HG02642 (cell line): ENCODE data around the gene ABHD16B.
"Not testable (repeated sequence)": the region's sequence is repeated elsewhere in the genome, so short reads cannot be mapped to it uniquely, and the experiment has no call there.

Experiments
- ATAC-seq: cut with Tn5 transposase; IDR thresholded peaks from one replicate; pipeline ENCODE4 v1.9.1; 2021; ENCODE audit warnings: mild to moderate bottlenecking; ENCODE audit not compliant: unreplicated experiment, poor library complexity

ABHD16B gene

DNA sequence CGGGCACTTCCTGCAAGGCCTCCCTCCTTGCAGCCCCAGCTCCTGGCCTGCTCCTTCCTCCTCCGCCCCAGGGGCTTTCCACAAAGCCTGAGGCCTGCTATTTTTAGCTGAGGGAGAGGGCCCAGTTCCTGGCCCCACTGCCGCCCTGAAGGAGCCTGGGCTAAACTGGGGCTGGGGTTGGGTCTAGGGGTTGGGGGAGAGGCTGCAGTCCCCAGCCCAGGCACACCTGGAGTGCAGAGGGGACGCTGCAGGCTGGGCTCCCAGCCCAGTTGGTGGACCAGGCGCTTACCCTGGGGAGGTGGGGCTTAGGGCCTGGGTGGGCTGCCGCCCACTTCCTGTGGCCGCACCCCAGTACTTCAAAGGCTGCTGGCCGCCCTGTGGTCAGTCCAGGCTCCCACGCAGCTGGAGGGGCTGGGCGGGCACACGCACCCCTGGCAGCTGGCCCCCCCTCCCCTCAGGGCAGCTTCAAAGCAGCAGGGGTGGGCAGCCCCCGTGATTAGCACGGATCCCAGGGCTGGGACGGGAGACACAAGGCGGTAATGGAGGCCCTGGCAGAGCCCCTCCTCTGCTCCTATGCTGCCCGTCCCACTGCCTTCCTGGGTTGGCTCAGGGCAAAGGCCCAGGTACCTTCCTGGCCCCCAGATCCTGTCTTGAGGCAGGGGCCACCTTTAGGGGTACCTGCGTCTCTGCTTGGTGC is 7.1 kb upstream of the ABHD16B start:
- no peak for ATAC-seq

DNA sequence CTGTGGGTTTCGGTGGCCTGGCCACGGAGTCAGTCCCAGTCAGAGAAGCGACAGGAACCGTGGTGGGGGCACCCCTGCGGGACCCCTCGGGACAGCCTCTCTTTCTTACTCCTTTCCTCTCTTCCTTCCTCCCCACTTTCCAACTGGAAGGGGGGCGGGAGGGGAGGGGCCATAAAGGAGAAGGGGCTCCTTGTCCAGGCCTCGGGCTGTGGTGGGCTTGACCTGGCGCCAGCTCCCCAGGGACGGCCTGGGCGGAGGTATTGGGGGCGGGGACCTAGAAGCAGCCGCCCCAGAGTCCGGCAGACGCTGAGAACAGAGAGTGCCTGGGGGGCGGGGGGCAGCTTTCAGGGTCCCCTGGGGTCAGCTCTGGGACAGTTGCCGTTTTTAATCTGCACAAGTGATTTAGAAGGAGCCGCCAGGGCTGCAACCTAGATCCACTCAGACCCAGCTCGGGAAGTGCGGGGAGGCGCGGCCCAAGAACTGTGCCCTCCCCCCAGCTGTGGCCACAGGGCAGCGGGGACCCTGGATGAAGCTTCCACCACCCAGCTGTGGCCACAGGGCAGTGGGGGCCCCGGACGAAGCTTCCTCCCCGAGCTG is 6.4 kb upstream of the ABHD16B start:
- ATAC-seq, result no peak

DNA sequence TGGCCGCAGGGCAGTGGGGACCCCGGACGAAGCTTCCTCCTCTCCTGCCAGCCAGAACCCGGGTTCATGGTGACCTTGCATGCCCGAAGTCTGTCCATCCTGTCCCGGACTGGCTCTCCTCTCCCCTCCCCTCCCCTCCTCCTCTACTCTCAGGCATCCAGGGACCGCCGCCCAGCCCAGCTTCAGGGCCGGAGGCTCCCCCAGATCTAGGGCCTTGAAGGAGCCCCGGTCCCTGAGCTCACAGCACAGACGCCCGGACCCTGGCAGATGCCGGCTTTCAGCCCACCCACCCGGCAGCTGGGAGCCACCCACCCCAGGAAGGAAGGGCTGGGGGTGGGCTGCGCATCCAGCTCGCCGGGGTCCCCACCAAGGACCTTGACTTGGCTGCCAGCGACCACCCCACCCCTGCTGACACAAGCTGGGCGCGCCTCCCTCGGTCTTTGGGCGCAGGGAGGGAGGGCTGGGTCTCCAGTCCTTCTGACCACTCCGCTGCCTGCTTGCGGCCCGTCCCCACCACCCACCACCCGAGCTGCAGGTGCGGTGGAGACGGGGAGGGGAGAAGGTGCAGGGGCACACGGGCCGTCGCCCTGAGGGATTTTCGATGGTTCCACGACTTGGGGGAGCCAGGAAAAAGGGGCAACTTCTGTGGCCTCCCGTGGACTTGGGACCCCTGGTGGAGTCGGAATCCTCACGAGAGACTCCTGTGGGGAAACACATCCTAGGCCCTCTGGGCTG is 5.8 kb upstream of the ABHD16B start:
- no peak for ATAC-seq

DNA sequence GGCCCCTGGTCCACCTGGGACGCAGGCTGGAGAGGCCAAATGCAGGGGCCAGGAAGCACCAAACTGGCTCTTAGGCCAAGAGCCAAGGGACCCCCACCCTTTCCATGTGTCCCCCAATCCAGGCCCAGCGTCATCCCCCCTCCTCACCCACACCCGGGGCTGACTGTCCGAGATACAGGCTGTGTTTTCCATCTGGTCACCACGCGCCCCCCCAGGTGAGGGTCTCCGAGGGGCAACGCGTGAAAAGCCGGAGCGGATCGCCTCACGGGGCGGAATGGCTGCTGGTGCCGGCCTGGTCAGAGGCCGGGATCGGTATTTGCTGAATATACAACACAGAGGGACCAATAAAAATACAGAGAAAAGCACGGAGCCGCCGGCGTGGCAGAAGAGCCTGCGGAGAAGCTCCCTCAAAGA is 5.2 kb upstream of the ABHD16B start:
- ATAC-seq, result no peak

DNA sequence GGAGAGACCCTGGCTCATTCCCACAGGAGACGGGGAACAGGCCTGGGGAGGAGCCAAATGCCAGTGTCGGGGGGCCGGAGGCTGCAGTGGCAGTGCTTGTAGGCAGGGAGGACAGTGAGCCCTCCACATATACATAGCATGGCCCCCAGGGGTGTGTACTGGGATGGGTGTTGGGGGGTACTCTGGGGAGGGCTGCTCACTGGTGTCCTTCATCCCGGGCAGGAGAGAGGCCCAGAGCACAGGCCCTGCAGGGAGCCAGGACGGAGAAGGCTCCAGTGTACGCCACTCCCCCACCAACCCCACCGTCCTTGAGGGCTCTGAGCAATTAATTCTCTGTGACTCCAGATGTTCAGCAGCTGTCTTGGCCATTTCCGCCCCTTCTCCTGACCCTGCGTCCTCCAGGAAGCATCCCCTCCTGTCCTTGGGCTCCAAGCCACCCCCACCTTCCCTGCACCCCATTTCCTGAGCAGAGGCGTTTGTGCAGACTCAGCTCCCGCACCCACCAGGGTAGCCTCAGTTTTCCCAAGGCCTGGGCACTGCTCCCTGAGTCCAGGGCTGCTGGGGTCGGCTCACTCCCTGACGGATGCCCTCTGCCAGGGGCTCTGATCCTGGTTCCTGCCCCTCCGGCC is 3.4 kb upstream of the ABHD16B start:
- ATAC-seq, result no peak

GRCh38 chr20:63858393-63859165 is 2.7 kb upstream of the ABHD16B start:
- no peak for ATAC-seq

- no peak for ATAC-seq
Observed at GRCh38 chr20:63859166-63859699, 2.1 kb upstream of the ABHD16B start.

- ATAC-seq, result no peak
Observed at GRCh38 chr20:63860325-63861051, 810 bp upstream of the ABHD16B start.

GRCh38 chr20:63861981-63862901 is 943 bp downstream of the ABHD16B start:
- no peak for ATAC-seq

GRCh38 chr20:63863021-63863797 is 1.9 kb downstream of the ABHD16B start:
- no peak for ATAC-seq

GRCh38 chr20:63863798-63864544 is 2.7 kb downstream of the ABHD16B start:
- peak; percentile 64 for ATAC-seq

DNA sequence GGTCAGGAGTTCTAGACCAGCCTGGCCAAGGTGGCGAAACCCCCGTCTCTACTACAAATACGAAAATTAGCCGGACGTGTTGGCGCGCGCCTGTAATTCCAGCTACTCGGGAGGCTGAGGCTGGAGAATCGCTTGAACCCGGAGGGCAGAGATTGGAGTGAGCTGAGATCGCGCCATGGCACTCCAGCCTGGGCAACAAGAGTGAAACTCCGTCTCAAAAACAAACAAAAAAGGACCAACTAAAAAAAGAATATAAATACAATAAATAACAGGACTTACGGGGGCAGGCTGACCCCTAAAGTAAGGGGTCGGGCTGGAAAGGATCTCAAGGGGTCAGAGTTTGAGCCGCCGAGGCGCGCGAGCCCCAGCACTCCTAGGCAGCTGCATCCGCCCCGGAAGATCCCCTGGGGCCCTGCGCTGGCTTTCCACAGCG is 3.3 kb downstream of the ABHD16B start:
- peak; percentile 3 for ATAC-seq

- ATAC-seq, result peak; percentile 76
Observed at GRCh38 chr20:63864978-63865640, 3.8 kb downstream of the ABHD16B start, which contains the start of gene TPD52L2. TPD52L2 (plus strand) TSS chr20:63865270; CDS start chr20:63865366, 96 bp downstream.

DNA sequence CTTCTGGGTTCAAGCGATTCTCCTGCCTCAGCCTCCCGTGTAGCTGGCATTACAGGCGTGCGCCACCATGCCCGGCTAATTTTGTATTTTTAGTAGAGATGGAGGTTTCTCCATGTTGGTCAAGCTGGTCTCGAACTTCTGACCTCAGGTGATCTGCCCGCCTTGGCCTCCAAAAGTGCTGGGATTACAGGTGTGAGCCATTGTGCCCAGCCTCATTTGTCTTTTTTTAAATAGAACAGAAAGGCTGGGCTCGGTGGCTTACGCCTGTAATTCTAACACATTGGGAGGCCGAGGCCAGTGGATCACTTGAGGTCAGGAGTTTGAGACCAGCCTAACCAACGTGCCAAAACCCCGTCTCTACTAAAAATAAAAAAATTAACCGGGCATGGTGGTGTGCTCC is 5.7 kb downstream of the ABHD16B start:
- not testable (repeated sequence) for ATAC-seq

DNA sequence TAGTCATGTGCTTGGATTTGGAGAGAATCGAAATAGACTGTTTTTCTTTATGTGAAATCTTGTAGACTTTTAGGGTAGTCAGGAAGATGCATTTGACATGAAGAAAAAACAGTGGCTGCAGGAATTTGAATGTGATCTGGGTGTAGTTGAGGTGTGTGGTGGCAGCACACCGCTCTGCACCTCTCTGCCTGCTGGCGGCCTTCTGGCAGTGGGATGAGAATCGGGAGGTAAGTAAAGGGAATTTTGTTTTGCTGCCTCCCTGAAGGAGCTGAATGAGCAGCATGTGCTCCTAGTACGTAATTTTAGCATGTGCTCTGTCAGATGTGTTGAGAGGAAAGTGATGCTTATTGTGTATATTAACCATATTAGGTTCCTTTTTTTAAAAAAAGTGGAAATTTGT is 7.0 kb downstream of the ABHD16B start:
- ATAC-seq, result no peak

GRCh38 chr20:63873477-63873971 is 12.2 kb downstream of the ABHD16B start:
- no peak for ATAC-seq
